Panc1 (cell line): ENCODE results near the gene RHOXF2.

Experiments
- POLR2AphosphoS5 ChIP-seq: IDR thresholded peaks from 2 replicates; pipeline ENCODE4 v1.6.1; 2012; ENCODE audit warnings: mild to moderate bottlenecking, low read depth, low read length, moderate library complexity
- SIN3A ChIP-seq: IDR thresholded peaks from 2 replicates; pipeline ENCODE4 v1.6.1; 2012; ENCODE audit warnings: low read depth, mild to moderate bottlenecking, low read length, moderate library complexity, borderline replicate concordance; ENCODE audit not compliant: insufficient read depth
- TF ChIP-seq, protein P1 (sequence below): fragments of 450-650 bp; IDR thresholded peaks from 2 replicates; pipeline ENCODE4 v1.5.1; 2017; ENCODE audit warnings: mild to moderate bottlenecking

DNA sequence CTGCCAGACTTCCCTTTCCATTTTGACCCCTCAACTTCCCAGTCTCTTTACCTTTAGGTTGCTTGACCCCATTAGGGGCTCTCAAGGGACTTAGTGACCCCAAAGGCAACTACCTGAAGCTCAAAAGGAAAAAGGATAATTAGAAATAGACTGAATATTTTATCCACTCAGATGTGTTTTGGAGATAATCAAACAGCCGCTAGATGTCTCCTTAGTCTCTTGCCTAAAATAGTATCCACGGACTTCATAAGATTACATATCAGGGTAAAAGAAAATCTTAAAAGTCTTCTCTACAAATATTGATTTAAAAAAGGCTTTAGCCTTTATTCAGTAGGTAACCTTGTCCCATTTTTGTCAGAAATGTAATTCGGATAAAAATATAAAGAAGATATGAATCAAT, 21.0 kb upstream of the RHOXF2 start:
- TF ChIP-seq, protein P1, sequence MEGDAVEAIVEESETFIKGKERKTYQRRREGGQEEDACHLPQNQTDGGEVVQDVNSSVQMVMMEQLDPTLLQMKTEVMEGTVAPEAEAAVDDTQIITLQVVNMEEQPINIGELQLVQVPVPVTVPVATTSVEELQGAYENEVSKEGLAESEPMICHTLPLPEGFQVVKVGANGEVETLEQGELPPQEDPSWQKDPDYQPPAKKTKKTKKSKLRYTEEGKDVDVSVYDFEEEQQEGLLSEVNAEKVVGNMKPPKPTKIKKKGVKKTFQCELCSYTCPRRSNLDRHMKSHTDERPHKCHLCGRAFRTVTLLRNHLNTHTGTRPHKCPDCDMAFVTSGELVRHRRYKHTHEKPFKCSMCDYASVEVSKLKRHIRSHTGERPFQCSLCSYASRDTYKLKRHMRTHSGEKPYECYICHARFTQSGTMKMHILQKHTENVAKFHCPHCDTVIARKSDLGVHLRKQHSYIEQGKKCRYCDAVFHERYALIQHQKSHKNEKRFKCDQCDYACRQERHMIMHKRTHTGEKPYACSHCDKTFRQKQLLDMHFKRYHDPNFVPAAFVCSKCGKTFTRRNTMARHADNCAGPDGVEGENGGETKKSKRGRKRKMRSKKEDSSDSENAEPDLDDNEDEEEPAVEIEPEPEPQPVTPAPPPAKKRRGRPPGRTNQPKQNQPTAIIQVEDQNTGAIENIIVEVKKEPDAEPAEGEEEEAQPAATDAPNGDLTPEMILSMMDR = peak; percentile 69
- TF ChIP-seq POLR2AphosphoS5 (no peak), SIN3A (no peak)
